Smooth muscle cell (in vitro differentiated cells): ENCODE measurements around the gene VPS16. TPM values are rescaled to one million over a fixed set of nuclear protein-coding genes. Genes with fewer than 3 reads are reported as not detected.

Experiments
- DNase-seq: peaks from one replicate; lab custom pipeline; 2025; ENCODE audit not compliant: unreplicated experiment; lab: John Stamatoyannopoulos, UW
- H2AFZ ChIP-seq: fragments of 200-600 bp; sonication (generic); 2 replicates; pipeline ENCODE4 v1.6.0; 2016; ENCODE audit warnings: antibody characterized with exemption, low read depth, mild to moderate bottlenecking
- H3F3A ChIP-seq: fragments of 200-600 bp; sonication (generic); 2 replicates; pipeline ENCODE4 v1.6.0; 2017; ENCODE audit warnings: antibody characterized with exemption, low read depth
- H3K27ac ChIP-seq: fragments of 200-600 bp; sonication (generic); 2 replicates; pipeline ENCODE4 v1.5.1; 2016; ENCODE audit warnings: low read depth, mild to moderate bottlenecking
- H3K27me3 ChIP-seq: fragments of 200-600 bp; sonication (generic); 2 replicates; pipeline ENCODE4 v1.6.1; 2016; ENCODE audit warnings: low read depth, mild to moderate bottlenecking
- H3K36me3 ChIP-seq: fragments of 200-600 bp; sonication (generic); 2 replicates; pipeline ENCODE4 v1.5.1; 2016; ENCODE audit warnings: low read depth
- H3K4me1 ChIP-seq: fragments of 200-600 bp; sonication (generic); 2 replicates; pipeline ENCODE4 v1.5.1; 2016; ENCODE audit warnings: low read depth
- H3K4me2 ChIP-seq: fragments of 200-600 bp; sonication (generic); 2 replicates; pipeline ENCODE4 v1.6.0; 2016; ENCODE audit warnings: mild to moderate bottlenecking
- H3K4me3 ChIP-seq: fragments of 200-600 bp; sonication (generic); 2 replicates; pipeline ENCODE4 v1.5.1; 2016; ENCODE audit warnings: mild to moderate bottlenecking
- H3K79me2 ChIP-seq: fragments of 200-600 bp; sonication (generic); 2 replicates; pipeline ENCODE4 v1.6.0; 2016; ENCODE audit warnings: low read depth, mild to moderate bottlenecking
- H3K9ac ChIP-seq: fragments of 200-600 bp; sonication (generic); 2 replicates; pipeline ENCODE4 v1.6.0; 2016; ENCODE audit warnings: low read depth
- H3K9me3 ChIP-seq: fragments of 200-600 bp; sonication (generic); replicated peaks from 2 replicates; pipeline ENCODE4 v1.5.1; 2016; ENCODE audit warnings: low read depth
- H4K20me1 ChIP-seq: fragments of 200-600 bp; sonication (generic); 2 replicates; pipeline ENCODE4 v1.6.0; 2016; ENCODE audit warnings: low read depth
- CTCF ChIP-seq: fragments of 200-600 bp; sonication (generic); IDR thresholded peaks from 2 replicates; pipeline ENCODE4 v1.5.1; 2017; ENCODE audit warnings: borderline replicate concordance, mild to moderate bottlenecking, antibody characterized with exemption; ENCODE audit not compliant: insufficient read depth, poor library complexity, severe bottlenecking
- WGBS: methylation state at CpG from one replicate; pipeline ENCODE4 v1.1.7; 2016; ENCODE audit warnings: low lambda C conversion rate; 5-methylcytosine and 5-hydroxymethylcytosine counted together
- polyA plus RNA-seq: library from polyadenylated mRNA; unstranded; fragments of >200 nt; fragmentation: Nextera tagmentation; extraction: Ambion mirVana; gene quantifications from 2 replicates; pipeline ENCODE4 v1.2.1, GENCODE V29; 2016
- total RNA-seq: library from RNA; depleted of rRNA; stranded (reverse); fragments of >200 nt; gene quantifications from 2 replicates; pipeline ENCODE4 v1.2.3, GENCODE V29; 2014

VPS16 gene
- total and polyA plus RNA-seq, 2 experiments from 2014 or later, result 26.3 to 36.9 TPM

- H3K36me3 ChIP-seq, result no peaks in the 10 kb centered on the region
- no peak overlapping the region for H3K27ac ChIP-seq
- H4K20me1 ChIP-seq, result peaks cover 43% of the 10 kb centered on the region
- peaks cover 25% of the 10 kb centered on the region for H3K4me1 ChIP-seq
- H3K9me3 ChIP-seq, result no peaks in the 10 kb centered on the region
- H2AFZ ChIP-seq, result peak overlapping the region; percentile 71
- 2% methylated on average over 21 of the region's 29 CpGs for WGBS
- H3F3A ChIP-seq, result peaks cover 14% of the 10 kb centered on the region
- peak overlapping the region; percentile 99 for H3K4me2 ChIP-seq
- no peaks in the 10 kb centered on the region for H3K27me3 ChIP-seq
- DNase-seq, result no peak
- H3K4me3 ChIP-seq, result peak overlapping the region; percentile 95
- peak overlapping the region; percentile 65 for H3K9ac ChIP-seq
- peaks cover 47% of the 10 kb centered on the region for H3K79me2 ChIP-seq
- no peak for TF ChIP-seq CTCF
Measured at GRCh38 chr20:2873747-2874041, 33.1 kb downstream of the VPS16 start.

- Histone ChIP-seq H3K4me1 (peaks cover 25% of the 10 kb centered on the region), H3K36me3 (no peaks in the 10 kb centered on the region), H4K20me1 (peaks cover 51% of the 10 kb centered on the region), H3K27me3 (no peaks in the 10 kb centered on the region), H3F3A (peaks cover 14% of the 10 kb centered on the region), H3K4me2 (peak overlapping the region; percentile 99), H2AFZ (no peak overlapping the region), H3K4me3 (peak overlapping the region; percentile 95), H3K9me3 (no peaks in the 10 kb centered on the region), H3K9ac (peak overlapping the region; percentile 65), H3K27ac (no peak overlapping the region), H3K79me2 (peaks cover 53% of the 10 kb centered on the region)
- DNase-seq, result no peak
- 52% methylated on average over 7 of the region's 7 CpGs for WGBS
- no peak for TF ChIP-seq CTCF
Measured at GRCh38 chr20:2874456-2874855, 33.9 kb downstream of the VPS16 start.

GRCh38 chr20:2875690-2876203, 35.2 kb downstream of the VPS16 start:
- Histone ChIP-seq H3K9me3 (no peaks in the 10 kb centered on the region), H3K36me3 (no peaks in the 10 kb centered on the region), H3K9ac (no peak overlapping the region), H3K4me1 (peaks cover 19% of the 10 kb centered on the region), H3K27ac (no peak overlapping the region), H4K20me1 (peaks cover 64% of the 10 kb centered on the region), H3K4me2 (no peak overlapping the region), H3K4me3 (no peak overlapping the region), H2AFZ (no peak overlapping the region), H3K27me3 (no peaks in the 10 kb centered on the region), H3K79me2 (peaks cover 65% of the 10 kb centered on the region), H3F3A (peaks cover 12% of the 10 kb centered on the region)
- no peak for TF ChIP-seq CTCF
- 97% methylated on average over 5 of the region's 5 CpGs for whole genome bisulfite sequencing
- DNase-seq, result no peak

- H2AFZ ChIP-seq, result no peak overlapping the region
- no peak overlapping the region for H3K4me2 ChIP-seq
- peaks cover 86% of the 10 kb centered on the region for H4K20me1 ChIP-seq
- no peak overlapping the region for H3K9ac ChIP-seq
- H3K27ac ChIP-seq, result no peak overlapping the region
- H3K27me3 ChIP-seq, result no peaks in the 10 kb centered on the region
- H3F3A ChIP-seq, result no peaks in the 10 kb centered on the region
- 97% methylated on average over 1 of the region's 1 CpG for WGBS
- no peaks in the 10 kb centered on the region for H3K36me3 ChIP-seq
- no peak overlapping the region for H3K4me3 ChIP-seq
- H3K79me2 ChIP-seq, result peaks cover 83% of the 10 kb centered on the region
- no peak for DNase-seq
- TF ChIP-seq CTCF, result no peak
- H3K4me1 ChIP-seq, result peaks cover 9% of the 10 kb centered on the region
- no peaks in the 10 kb centered on the region for H3K9me3 ChIP-seq
Measured at GRCh38 chr20:2878515-2878914, 38.0 kb downstream of the VPS16 start.
